OCI-LY3 (cell line): ENCODE results near the gene CENPM.

Source experiments
- H2AFZ ChIP-seq: fragments of 200-600, 300-600 bp; shearing (Covaris generic); 2 replicates; pipeline ENCODE4 v1.6.0; 2014; ENCODE audit warnings: antibody characterized with exemption, low read depth, low read length
- H3K27ac ChIP-seq: fragments of 200-600, 300-600 bp; sonication (generic); 2 replicates; pipeline ENCODE4 v1.5.1; 2014; ENCODE audit warnings: mild to moderate bottlenecking, low read length, moderate library complexity, mixed read lengths
- H3K27me3 ChIP-seq: fragments of 200-600, 300-600 bp; sonication (generic); 2 replicates; pipeline ENCODE4 v1.6.1; 2014; ENCODE audit warnings: low read depth, low read length, mixed read lengths
- H3K36me3 ChIP-seq: fragments of 200-600, 300-600 bp; sonication (generic); replicated peaks from 2 replicates; pipeline ENCODE3; 2014; ENCODE audit warnings: low read depth, low read length, mixed read lengths
- H3K4me1 ChIP-seq: fragments of 300-600, 200-600 bp; sonication (generic); 2 replicates; pipeline ENCODE4 v1.6.1; 2014; ENCODE audit warnings: low read length, mixed read lengths
- H3K4me2 ChIP-seq: fragments of 200-600, 300-600 bp; sonication (generic); 2 replicates; pipeline ENCODE4 v1.6.1; 2014; ENCODE audit warnings: low read length, mixed read lengths
- H3K4me3 ChIP-seq: fragments of 300-600, 200-600 bp; sonication (generic); 2 replicates; pipeline ENCODE4 v1.5.1; 2014; ENCODE audit warnings: antibody characterized with exemption, mild to moderate bottlenecking, low read length, moderate library complexity
- H3K79me2 ChIP-seq: fragments of 300-600, 200-600 bp; shearing (Covaris generic); 2 replicates; pipeline ENCODE4 v1.6.1; 2014; ENCODE audit warnings: mild to moderate bottlenecking, low read length, mixed read lengths
- H3K9ac ChIP-seq: fragments of 300-600, 200-600 bp; shearing (Covaris generic); 2 replicates; pipeline ENCODE4 v1.6.0; 2014; ENCODE audit warnings: mild to moderate bottlenecking, low read length, moderate library complexity
- H3K9me3 ChIP-seq: fragments of 200-600, 300-600 bp; shearing (Covaris generic); 2 replicates; pipeline ENCODE4 v1.6.1; 2014; ENCODE audit warnings: low read length, mixed read lengths; ENCODE audit not compliant: insufficient read depth
- H4K20me1 ChIP-seq: fragments of 200-600, 300-600 bp; sonication (generic); 2 replicates; pipeline ENCODE4 v1.6.1; 2016; ENCODE audit warnings: low read length, mixed read lengths; ENCODE audit not compliant: insufficient read depth
- CTCF ChIP-seq: fragments of 200-600, 300-600 bp; sonication (generic); IDR thresholded peaks from 2 replicates; pipeline ENCODE4 v1.5.1; 2014; ENCODE audit warnings: antibody characterized with exemption, low read length, low read depth
- EZH2phosphoT487 ChIP-seq: fragments of 200-600 bp; shearing (Covaris generic); IDR thresholded peaks from 2 replicates; pipeline ENCODE4 v1.6.1; 2018; ENCODE audit warnings: antibody characterized with exemption, mixed run types, low read depth

Gene CENPM

GRCh38 chr22:41946629-41947423, at the start of gene CENPM:
Gene CENPM, minus strand, starts transcription at chr22:41947152. Its CDS starts 76 bp downstream, at chr22:41947076.
- H3K79me2 ChIP-seq = peaks cover 48% of the 10 kb centered on the region
- peak within 1 kb of the TSS; percentile 99 for H3K4me2 ChIP-seq
- peaks cover 51% of the 10 kb centered on the region for H3K4me1 ChIP-seq
- no peaks in the 10 kb centered on the region for H3K27me3 ChIP-seq
- no peak for TF ChIP-seq CTCF
- no peaks in the 10 kb centered on the region for H4K20me1 ChIP-seq
- no peaks in the 10 kb centered on the region for H3K9me3 ChIP-seq
- H3K4me3 ChIP-seq = peak within 1 kb of the TSS; percentile 82
- H3K9ac ChIP-seq = peak within 1 kb of the TSS; percentile 85
- peak within 1 kb of the TSS; percentile 77 for H3K27ac ChIP-seq
- peaks cover 31% of the 10 kb centered on the region for H3K36me3 ChIP-seq
- H2AFZ ChIP-seq = peak within 1 kb of the TSS; percentile 48

- H2AFZ ChIP-seq = no peak overlapping the region
- TF ChIP-seq EZH2phosphoT487 = no peak
These were observed 48.3 kb upstream of the CENPM start for GRCh38 chr22:41995211-41995610.

GRCh38 chr22:41992496-41992895, 45.5 kb upstream of the CENPM start:
- Histone ChIP-seq H3K27ac (no peak overlapping the region), H3K9me3 (no peaks in the 10 kb centered on the region), H4K20me1 (no peaks in the 10 kb centered on the region), H2AFZ (no peak overlapping the region), H3K4me2 (no peak overlapping the region), H3K79me2 (no peaks in the 10 kb centered on the region), H3K27me3 (no peaks in the 10 kb centered on the region), H3K4me1 (peaks cover 16% of the 10 kb centered on the region), H3K4me3 (no peak overlapping the region), H3K36me3 (peaks cover 60% of the 10 kb centered on the region), H3K9ac (no peak overlapping the region)
- TF ChIP-seq EZH2phosphoT487 (no peak), CTCF (no peak)

More at GRCh38 chr22:41995211-41995610, 48.3 kb upstream of the CENPM start:
- peaks cover 21% of the 10 kb centered on the region for H3K4me1 ChIP-seq
- H4K20me1 ChIP-seq = no peaks in the 10 kb centered on the region
- H3K27me3 ChIP-seq = no peaks in the 10 kb centered on the region
- peaks cover 51% of the 10 kb centered on the region for H3K36me3 ChIP-seq
- peak overlapping the region; percentile 19 for H3K27ac ChIP-seq
- no peak overlapping the region for H3K4me3 ChIP-seq
- H3K4me2 ChIP-seq = peak overlapping the region; percentile 19
- no peak overlapping the region for H3K9ac ChIP-seq
- no peaks in the 10 kb centered on the region for H3K79me2 ChIP-seq
- no peaks in the 10 kb centered on the region for H3K9me3 ChIP-seq

GRCh38 chr22:41991111-41991510, 44.2 kb upstream of the CENPM start:
- Histone ChIP-seq H3K9ac (no peak overlapping the region), H3K9me3 (no peaks in the 10 kb centered on the region), H3K36me3 (peaks cover 55% of the 10 kb centered on the region), H3K4me3 (no peak overlapping the region), H2AFZ (no peak overlapping the region), H3K4me1 (peaks cover 16% of the 10 kb centered on the region), H3K79me2 (no peaks in the 10 kb centered on the region), H3K4me2 (no peak overlapping the region), H3K27me3 (no peaks in the 10 kb centered on the region), H3K27ac (no peak overlapping the region), H4K20me1 (no peaks in the 10 kb centered on the region)
- no peak for TF ChIP-seq EZH2phosphoT487
- no peak for TF ChIP-seq CTCF
